Sigmoid colon (tissue), 4 donors: ENCODE results near the gene TPST2.
A peak's percentile ranks its signal among the peaks of the same experiment; 100 is the strongest.

Experiments used
- CTCF ChIP-seq, 4 experiments: fragments of 450-650 bp in 3 of 4; fragments of 200-600 bp in 1 of 4; IDR thresholded peaks; one replicate each; pipeline ENCODE4 v1.5.1; 2016 to 2019; ENCODE audit warnings: antibody characterized with exemption in 4 of 4, mild to moderate bottlenecking in 3 of 4, moderate library complexity in 2 of 4
- EP300 ChIP-seq, 4 donors: sonication (generic); formaldehyde crosslinking; IDR thresholded peaks; one replicate each; pipeline ENCODE4 v1.6.1; 2017; ENCODE audit warnings: antibody characterized with exemption in 4 of 4
- POLR2A ChIP-seq, 2 donors: fragments of 450-650 bp; IDR thresholded peaks; one replicate each; pipeline ENCODE4 v1.6.1; 2016; ENCODE audit warnings: antibody characterized with exemption in 2 of 2, mild to moderate bottlenecking in 2 of 2, moderate library complexity in 2 of 2
- POLR2AphosphoS5 ChIP-seq, 4 donors: sonication (generic); formaldehyde crosslinking; IDR thresholded peaks; one replicate each; pipeline ENCODE4 v1.6.1; 2017; ENCODE audit warnings: antibody characterized with exemption in 4 of 4

DNA sequence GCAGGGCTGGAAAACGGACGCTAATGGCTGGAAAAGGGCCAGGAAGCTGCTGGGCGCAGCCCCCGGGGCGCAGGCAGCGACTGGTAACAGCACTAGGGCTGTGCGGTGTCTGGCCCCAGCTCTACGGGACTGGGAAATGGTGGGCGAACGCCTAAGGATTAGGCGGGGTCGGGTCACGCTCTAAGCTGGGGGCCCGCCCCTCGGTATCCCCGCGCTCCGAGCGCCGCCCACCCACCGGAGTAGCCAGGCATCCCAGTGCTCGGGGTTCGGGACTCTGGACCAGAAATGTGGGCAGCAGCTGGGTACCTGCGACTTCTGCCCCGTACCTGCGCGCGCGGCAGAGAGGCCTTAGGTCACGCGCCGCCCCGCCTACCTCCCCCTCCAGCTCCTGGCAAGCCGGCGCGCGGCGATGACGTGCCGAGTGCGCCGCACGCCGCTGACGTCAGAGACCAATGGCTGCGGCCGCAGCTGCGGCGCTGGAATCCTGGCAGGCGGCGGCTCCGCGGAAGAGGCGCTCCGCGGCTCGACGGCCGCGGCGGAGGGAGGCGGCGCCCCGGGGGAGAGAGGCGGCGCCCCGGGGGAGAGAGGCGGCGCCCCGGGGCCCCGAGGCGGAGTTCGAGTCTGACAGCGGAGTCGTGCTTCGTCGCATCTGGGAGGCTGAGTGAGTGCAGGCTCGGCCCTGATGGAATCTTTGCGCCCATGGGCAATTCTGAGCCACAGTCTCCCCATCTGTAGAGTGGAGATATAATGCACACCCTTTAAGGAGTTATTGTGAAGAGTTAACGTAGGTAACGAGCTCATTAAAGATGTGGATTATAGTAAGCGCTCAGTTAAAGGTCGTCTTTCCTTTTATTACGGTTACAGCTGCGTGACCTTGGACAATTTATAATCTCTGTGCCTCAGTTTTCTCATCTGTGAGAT lies 106.2 kb downstream of the TPST2 start, which contains the start of the genes HPS4 and SRRD:
- no peak for TF ChIP-seq CTCF (IDR thresholded peaks at IDR 0.05)
- peak in 2 of 4 donors; percentile 4 to 67 for TF ChIP-seq EP300 (IDR thresholded peaks at IDR 0.05)
- TF ChIP-seq POLR2A (IDR thresholded peaks at IDR 0.05): peak; percentile 69 to 75
- TF ChIP-seq POLR2AphosphoS5 (IDR thresholded peaks at IDR 0.05): peak; percentile 90 to 97 (median 96)
